ENCODE measurements around the gene MRTFA. TPM values are rescaled to one million over a fixed set of nuclear protein-coding genes. Genes with fewer than 3 reads are reported as not detected.

The MRTFA gene
- total and polyA plus RNA-seq, 9 of the 15 experiments (the other 6 are each of a cell fraction or from before 2014, with no cell fraction given) = 0.84 to 21.1 (median 3.7) TPM

GRCh38 chr22:40552070-40552469, 84.4 kb downstream of the MRTFA start (continued):
- TF ChIP-seq SIN3A (IDR thresholded peaks at IDR 0.05; ENCODE audit: borderline replicate concordance in 2 of 2, control insufficient read depth in 1 of 2, low read depth in 2 of 2, low read length in 2 of 2) (no peak), HDGF (IDR thresholded peaks at IDR 0.05) (no peak), SAFB (IDR thresholded peaks at IDR 0.05; ENCODE audit: borderline replicate concordance, low read depth, low read length) (no peak), THAP12 (CRISPR knock-in tag; IDR thresholded peaks at IDR 0.05) (no peak), U2AF1 (optimal IDR thresholded peaks at IDR 0.05; ENCODE audit: low read depth, low read length) (no peak), MAZ (CRISPR knock-in tag; conservative IDR thresholded peaks at IDR 0.05 in 1 of 2, IDR thresholded peaks at IDR 0.05 in 1 of 2) (peak; percentile 31 to 74; a peak in 2 of 4 replicates), KDM2B (CRISPR knock-in tag; IDR thresholded peaks at IDR 0.05) (no peak), EP400 (IDR thresholded peaks at IDR 0.05) (peak; percentile 40; the same call in 1 of the 2 replicates), HDAC2 (IDR thresholded peaks at IDR 0.05) (peak; percentile 82), CHD2 (IDR thresholded peaks at IDR 0.05; ENCODE audit: low read depth, low read length) (no peak), GTF2B (IDR thresholded peaks at IDR 0.05; ENCODE audit: extremely low read depth, insufficient read length) (no peak), ZHX1 (conservative IDR thresholded peaks at IDR 0.05; ENCODE audit: low read length) (no peak), ZNF75A (CRISPR knock-in tag; IDR thresholded peaks at IDR 0.05) (no peak), SMAD1 (IDR thresholded peaks at IDR 0.05; ENCODE audit: low read depth, low read length, partially characterized antibody) (peak; percentile 67), POLR2G (IDR thresholded peaks at IDR 0.05; ENCODE audit: low read depth, low read length) (no peak), STAT5B (CRISPR knock-in tag; IDR thresholded peaks at IDR 0.05) (no peak), FOXK2 (conservative IDR thresholded peaks at IDR 0.05 in 1 of 2, IDR thresholded peaks at IDR 0.05 in 1 of 2; ENCODE audit: low read depth in 2 of 2) (peak; percentile 45 to 57), HDAC3 (IDR thresholded peaks at IDR 0.05; ENCODE audit: borderline replicate concordance, partially characterized antibody) (peak; percentile 46), HIVEP1 (CRISPR knock-in tag; IDR thresholded peaks at IDR 0.05) (no peak), RBM39 (optimal IDR thresholded peaks at IDR 0.05; ENCODE audit: low read depth, low read length) (no peak), IFI16 (CRISPR knock-in tag; IDR thresholded peaks at IDR 0.05) (no peak), HBP1 (CRISPR knock-in tag; IDR thresholded peaks at IDR 0.05) (no peak), HOXB6 (CRISPR knock-in tag; IDR thresholded peaks at IDR 0.05; ENCODE audit: borderline replicate concordance) (no peak)
